GM19023 (cell line): Measurements from ENCODE around the gene POTEE.
"Not testable (repeated sequence)": the region's sequence is repeated elsewhere in the genome, so short reads cannot be mapped to it uniquely, and the experiment has no call there.

Source experiments
- ATAC-seq: cut with Tn5 transposase; IDR thresholded peaks from one replicate; pipeline ENCODE4 v1.9.1; 2021; ENCODE audit warnings: mild to moderate bottlenecking, moderate library complexity; ENCODE audit not compliant: unreplicated experiment

POTEE gene

DNA sequence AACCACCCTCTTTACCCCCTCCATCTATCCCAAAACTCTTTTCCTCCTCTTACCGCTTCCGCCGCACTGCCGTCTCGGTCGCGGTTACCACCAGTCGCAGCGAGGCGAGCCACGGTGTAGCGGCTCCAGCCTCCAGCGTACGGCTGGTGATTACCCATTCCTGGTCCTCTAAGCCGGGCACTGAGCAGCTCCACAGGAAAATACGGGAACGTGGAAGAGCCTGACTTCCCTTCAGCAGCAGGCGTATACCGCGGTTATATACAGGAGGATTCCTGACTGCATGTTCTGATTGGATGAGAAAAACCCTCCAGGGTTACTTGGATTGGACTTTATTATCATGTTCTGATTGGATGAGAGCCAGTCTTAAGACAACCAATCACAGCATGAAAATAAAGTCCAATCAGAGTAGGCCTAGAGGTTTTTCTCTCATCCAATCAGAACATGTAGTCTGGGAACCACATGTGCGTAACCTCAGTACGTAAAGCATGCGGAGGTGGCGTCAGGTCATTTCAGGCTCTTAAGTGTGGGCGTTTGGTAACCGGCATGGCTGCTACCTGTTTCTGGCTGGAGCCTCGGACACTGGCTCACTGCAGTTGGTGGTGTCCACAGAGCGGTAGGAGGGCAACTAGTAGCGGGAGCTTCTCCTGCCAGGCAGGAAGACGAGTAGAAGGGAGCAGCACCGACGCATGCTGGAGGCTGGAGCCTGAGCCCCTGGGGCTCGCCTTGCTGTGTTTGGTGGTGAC lies at the start of gene POTEE:
TSS of gene POTEE (plus strand) at position 507 of the 743 bp plus-strand sequence. CDS start 8,867 bp downstream, outside the sequence.
- ATAC-seq = not testable (repeated sequence)

- not testable (repeated sequence) for ATAC-seq
Measured at GRCh38 chr2:131165562-131165961, 43.8 kb upstream of the POTEE start.

- no peak for ATAC-seq
Measured at GRCh38 chr2:131168538-131168937, 40.8 kb upstream of the POTEE start.

GRCh38 chr2:131178050-131178449 lies 31.3 kb upstream of the POTEE start:
- not testable (repeated sequence) for ATAC-seq

DNA sequence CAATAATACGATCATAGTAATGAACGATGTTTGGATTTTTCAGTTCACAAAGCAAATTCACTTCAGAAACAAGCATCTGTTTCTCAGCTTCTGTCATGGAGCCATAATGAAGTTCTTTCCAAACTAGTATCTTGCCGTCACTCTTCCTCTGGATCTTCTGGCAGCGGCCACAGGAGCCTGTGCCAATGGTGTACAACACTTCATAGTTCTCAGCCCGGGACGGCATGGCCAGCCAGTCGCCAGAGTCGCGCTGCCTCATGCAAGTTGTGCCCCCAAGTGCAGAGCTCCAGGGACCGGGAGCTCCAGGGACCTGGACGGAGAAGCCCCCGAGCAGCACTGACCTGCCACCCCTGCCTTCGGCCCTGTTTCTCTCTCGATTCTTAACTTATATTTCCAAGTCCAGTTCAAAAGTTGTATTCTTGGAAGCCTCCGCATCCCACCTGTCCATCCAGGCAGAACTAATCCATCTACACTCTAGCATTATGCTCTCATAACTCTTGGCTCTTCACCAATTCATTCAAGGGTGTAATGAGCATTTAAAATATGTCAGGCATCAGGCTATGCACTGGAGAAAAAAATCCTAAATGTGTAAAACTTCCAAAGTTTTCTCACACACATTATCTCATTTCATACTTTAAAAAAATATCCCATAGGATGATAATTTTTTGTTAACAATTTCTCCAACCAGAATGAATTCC lies 30.5 kb upstream of the POTEE start:
- not testable (repeated sequence) for ATAC-seq

- not testable (repeated sequence) for ATAC-seq
Measured at GRCh38 chr2:131181451-131181850, 27.9 kb upstream of the POTEE start.

GRCh38 chr2:131193421-131193820 lies 15.9 kb upstream of the POTEE start:
- ATAC-seq = not testable (repeated sequence)

GRCh38 chr2:131196186-131196585 lies 13.2 kb upstream of the POTEE start:
- ATAC-seq = not testable (repeated sequence)

- ATAC-seq = no peak
Measured at GRCh38 chr2:131201098-131201497, 8.2 kb upstream of the POTEE start.

DNA sequence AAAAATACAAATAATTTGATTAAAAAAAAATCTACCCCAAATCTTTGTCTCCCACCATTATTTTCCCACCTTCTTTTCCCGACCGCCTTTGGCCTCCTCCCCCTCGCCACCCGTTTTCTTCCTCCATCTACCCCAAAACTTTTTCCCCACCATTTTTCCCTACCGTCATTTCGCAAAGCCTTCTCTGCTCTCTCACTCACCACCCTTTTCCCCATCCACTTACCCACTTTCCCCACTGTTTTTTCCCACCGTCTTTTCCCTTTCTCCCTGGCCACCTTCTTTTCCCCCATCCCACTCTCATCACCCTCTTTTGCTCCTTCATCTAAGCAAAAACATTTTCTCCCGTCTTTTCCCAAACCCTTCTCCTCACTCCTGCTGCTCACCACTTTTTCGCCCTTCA lies 1.5 kb upstream of the POTEE start:
- ATAC-seq = not testable (repeated sequence)

DNA sequence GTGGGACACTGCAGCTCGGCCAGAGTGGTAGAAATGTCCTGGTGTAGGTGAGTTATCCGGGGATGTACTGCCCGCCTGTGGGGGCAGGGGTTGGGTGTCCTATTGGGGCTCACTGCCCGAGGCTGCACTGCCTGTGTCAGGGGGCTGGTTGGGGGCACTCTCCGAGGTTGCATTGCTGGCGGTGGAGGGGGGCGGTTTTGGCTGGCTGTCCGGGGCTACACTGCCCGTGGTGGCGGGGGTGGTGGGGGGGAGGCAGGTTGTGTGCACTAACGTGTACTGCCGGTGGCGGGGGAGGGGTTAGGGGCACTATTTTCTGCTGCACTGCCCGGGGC lies 403 bp downstream of the POTEE start:
- ATAC-seq = not testable (repeated sequence)

GRCh38 chr2:131210434-131211211 lies 1.3 kb downstream of the POTEE start:
- ATAC-seq = not testable (repeated sequence)

- ATAC-seq = not testable (repeated sequence)
Measured at GRCh38 chr2:131217238-131217986, 8.1 kb downstream of the POTEE start.

- ATAC-seq = not testable (repeated sequence)
Measured at GRCh38 chr2:131235543-131236449, 26.5 kb downstream of the POTEE start.
